Stimulated activated CD8-positive, alpha-beta memory T cell treated with anti-CD3 and anti-CD28 coated beads, Interleukin-15, amount 100 ng/mL, for 48 hours (primary cell): ENCODE results near the gene TCHHL1.
A peak's percentile ranks its signal among the peaks of the same experiment; 100 is the strongest.

ENCODE experiments used
- DNase-seq, 2 donors: peaks; one replicate each; pipeline ENCODE4 v3.0.0-alpha.2; 2020; ENCODE audit warnings: low read depth in 2 of 2

Gene TCHHL1

DNA sequence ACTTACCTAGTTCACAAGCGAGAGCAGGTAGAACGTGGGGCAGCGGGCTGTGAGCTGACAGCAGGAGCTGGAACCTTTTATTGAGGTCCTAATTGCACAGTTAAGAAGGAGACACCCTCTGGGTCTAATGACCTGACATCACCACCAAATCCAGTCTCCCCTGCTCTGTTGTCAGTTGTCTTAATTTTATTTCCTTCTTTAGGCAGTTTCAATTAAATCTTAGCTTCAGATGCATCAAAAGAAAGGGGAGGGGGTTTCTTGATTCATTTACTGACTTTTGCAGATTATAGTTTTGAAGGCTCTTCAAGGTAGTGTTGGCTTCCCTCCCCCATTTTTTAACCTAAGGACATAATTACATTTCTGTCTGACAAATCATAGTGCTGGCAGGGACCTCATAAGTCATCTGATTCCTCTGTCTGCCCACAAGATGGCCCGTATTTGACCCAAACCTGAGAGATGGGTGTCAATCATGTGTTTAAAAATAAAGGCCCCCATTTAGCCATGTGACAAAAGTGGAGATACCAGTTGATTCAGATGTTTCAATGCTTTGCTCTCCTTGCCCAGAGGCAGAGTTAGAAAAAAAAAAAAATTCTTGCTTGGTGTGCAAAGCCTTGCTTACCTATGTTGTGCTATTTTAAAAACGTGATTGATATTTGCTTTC lies at the start of gene TCHHL1:
Gene TCHHL1 (minus strand): TSS at position 51 of the 661 bp plus-strand sequence. CDS start 921 bp downstream, outside the sequence.
- DNase-seq, result no peak

DNA sequence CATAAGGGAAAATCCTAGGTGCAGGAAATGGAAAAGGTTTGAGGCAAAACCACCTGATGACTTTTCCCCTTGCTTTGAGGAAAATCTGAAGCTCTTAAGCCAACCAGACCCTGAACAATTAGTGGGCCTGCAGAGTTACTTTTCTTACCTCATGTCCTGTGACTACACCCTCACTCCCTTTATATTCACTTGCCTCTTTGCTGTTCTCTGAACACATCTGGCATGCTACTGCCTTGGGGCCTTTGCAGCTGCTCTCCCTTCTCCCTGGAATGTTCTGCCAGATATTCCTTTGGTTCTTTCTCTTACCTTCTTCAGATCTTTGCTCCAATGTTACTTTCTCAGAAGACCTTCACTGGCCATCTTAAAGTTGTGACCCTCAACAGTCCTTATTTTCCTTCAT lies 48.4 kb upstream of the TCHHL1 start:
- DNase-seq, result no peak

DNA sequence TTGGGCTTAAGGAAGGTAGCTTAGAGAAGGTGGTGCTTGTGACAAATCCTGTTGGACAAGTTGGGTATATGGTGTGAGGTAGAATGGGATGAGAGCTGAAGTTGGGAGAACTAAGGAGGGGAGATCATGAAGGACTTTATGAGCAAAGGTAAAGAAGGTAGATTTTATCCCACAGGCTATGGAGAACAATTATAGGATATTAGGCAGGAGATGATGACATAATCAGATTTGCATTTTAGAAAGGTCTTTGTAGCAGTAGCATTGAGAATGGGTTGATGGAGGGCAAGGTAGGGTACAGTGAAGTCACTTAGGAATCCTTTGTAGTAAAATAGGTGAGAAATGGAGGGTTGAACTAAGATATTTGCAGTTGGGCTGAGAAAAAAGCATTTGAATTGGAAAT lies 41.3 kb upstream of the TCHHL1 start:
- no peak for DNase-seq

- DNase-seq, result no peak
Measured at GRCh38 chr1:152127673-152128072, 38.8 kb upstream of the TCHHL1 start.

- no peak for DNase-seq
Measured at GRCh38 chr1:152125834-152126443, 37.1 kb upstream of the TCHHL1 start.

- no peak for DNase-seq
Measured at GRCh38 chr1:152118915-152119314, 30.1 kb upstream of the TCHHL1 start.

GRCh38 chr1:152115344-152115743 lies 26.5 kb upstream of the TCHHL1 start, which contains the start of gene TCHH:
TCHH (minus strand) TSS chr1:152115444; CDS start chr1:152114080, 1,364 bp downstream.
- no peak for DNase-seq

- no peak for DNase-seq
Measured at GRCh38 chr1:152112885-152113432, 24.1 kb upstream of the TCHHL1 start.

DNA sequence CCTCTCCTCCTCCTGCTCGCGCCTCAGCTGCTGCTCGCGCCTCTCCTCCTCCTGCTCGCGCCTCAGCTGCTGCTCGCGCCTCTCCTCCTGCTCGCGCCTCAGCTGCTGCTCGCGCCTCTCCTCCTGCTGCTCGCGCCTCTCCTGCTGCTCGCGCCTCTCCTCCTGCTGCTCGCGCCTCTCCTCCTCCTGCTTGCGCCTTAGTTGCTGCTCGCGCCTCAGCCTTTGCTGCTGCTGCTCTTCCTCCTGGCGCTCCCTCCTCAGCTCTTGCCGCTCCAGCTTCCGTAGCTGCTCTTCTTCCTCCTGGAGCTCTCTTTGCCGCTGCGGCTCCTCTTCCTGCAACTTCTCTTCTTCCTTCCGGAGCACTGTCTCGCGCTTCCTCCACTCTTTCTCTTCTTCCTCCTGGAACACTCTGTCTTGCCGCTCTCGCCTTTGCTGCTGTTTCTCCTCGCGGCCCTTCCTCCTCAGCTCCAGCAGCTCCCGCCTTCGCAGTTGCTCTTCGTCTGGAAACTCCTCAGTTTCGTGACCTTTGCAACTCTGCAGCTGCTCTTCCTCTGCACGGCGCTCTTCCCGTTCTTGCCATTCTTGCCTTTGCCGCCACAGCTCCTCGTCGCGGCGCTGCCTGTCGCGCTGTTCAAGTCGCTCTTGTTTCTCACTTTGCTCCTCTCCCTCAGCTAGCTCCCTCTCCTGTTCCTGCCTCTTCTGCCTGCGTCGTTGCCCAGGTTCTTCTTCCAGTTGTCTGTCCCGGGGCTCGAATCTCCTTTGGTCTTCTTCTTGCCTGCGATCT lies 23.4 kb upstream of the TCHHL1 start:
- DNase-seq, result no peak

GRCh38 chr1:152111515-152111968 lies 22.7 kb upstream of the TCHHL1 start:
- DNase-seq, result peak in 1 of 2 donors; percentile 21

- peak in 1 of 2 donors; percentile 8 for DNase-seq
Measured at GRCh38 chr1:152110860-152111514, 22.1 kb upstream of the TCHHL1 start.

DNA sequence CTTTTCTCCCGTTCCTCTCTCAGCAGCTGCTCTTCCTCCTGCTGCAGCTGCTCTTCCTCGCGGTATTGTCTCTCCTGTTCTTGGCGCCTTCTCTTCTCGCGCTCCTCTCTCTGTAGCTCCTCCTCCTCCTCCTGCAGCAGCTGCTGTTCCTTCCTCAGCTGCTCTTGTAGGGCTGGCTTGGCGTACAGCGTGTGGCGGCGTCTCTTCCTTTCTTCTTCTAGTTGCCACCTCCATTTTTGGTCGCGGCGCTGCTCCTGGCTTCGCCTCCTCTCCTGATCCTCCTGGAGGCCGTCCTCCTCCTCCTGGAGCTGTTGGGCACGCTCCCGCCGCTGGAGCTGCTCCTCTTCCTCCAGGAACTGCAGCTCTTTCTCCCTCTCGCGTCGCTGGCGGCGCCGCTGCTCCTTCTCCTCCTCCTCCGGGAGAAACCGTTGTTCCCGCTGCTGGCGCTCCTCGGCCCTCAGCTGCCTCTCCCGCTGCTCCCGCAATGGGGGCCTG lies 21.5 kb upstream of the TCHHL1 start:
- peak in 1 of 2 donors; percentile 15 for DNase-seq

DNA sequence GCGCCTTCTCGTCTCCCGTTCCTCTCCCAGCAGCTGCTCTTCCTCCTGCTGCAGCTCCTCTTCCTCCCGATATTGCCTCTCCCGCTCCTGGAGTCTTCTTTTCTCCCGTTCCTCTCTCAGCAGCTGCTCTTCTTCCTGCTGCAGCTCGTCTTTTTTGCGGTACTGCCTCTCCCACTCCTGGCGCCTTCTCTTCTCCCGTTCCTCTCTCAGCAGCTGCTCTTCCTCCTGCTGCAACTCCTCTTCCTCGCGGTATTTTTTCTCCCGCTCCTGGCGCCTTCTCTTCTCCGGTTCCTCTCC lies 21.1 kb upstream of the TCHHL1 start:
- no peak for DNase-seq

- no peak for DNase-seq
Measured at GRCh38 chr1:152109231-152109997, 20.6 kb upstream of the TCHHL1 start.

GRCh38 chr1:152108882-152109222 lies 20.0 kb upstream of the TCHHL1 start:
- no peak for DNase-seq

DNA sequence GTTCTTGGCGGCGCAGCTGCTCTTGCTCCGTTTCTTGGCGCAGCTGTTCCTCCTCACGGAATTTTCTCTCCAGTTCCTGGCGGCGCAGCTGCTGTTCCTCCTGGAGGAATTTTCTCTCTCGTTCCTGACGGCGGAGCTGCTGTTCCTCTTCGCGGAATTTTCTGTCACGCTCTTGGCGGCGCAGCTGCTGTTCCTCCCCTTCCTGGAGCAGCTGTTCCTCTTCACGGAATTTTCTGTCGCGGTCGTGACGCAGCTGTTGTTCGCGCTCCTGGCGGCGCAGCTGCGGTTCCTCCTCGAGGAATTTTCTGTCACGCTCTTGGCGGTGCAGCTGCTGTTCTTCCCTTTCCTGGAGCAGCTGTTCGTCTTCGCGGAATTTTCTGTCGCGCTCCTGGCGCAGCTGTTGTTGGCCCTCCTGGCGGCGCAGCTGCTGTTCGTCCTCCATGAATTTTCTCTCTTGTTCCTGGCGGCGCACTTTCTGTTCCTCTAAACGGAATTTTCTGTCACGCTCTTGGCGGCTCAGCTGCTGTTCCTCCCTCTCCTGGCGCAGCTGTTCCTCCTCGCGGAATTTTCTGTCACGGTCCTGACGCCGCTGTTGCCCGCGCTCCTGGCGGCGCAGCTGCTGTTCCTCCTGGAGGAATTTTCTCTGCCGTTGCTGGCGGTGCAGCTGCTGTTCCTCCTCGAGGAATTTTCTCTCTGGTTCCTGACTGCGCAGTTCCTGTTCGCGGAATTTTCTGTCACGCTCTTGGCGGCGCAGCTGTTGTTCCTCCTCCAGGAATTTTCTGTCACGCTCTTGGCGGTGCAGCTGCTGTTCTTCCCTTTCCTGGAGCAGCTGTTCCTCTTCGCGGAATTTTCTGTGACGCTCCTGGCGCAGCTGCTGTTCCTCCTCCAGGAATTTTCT lies 19.4 kb upstream of the TCHHL1 start:
- DNase-seq, result no peak

DNA sequence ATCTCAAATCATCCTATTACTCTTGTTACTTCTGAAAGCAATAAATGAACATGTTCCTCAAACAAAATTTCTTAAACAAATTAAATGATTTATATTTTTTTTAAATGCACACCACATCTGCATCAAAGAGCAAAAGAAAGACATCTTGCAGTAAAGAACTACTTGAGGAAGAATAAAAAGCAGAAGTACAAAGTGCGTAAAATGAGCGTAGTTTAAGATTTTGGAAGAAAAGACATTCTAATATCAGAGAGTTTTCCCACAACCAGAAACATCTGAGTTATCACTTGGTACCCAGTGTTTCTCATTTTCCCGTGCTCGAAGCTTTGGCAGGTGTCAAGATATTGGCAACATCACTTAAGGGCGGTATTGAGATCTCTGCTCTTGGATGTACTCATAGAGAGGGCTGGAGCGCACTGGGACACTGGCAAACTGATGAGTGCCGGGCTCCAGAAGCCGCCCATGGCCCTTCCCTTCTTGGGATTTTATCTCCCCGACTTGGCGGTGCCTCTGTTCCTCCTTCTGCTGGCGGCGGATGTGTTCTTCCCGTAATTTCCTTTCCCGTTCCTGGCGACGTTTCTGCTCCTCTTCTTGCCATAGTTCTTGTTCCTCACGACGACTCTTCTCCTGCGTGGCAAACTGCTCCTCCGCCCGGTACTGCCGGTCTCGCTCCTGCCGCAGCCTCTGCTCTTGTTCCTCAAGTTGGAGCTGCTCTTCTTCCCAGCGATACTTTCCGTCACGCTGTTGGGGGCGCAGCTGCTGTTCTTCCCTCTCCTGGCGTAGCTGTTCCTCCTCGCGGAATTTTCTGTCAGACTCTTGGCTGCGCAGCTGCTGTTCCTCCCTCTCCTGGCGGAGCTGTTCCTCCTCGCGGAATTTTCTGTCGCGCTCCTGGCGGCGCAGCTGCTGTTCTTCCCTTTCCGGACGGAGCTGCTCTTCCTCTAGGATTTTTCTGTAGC lies 18.4 kb upstream of the TCHHL1 start:
- DNase-seq, result no peak

DNA sequence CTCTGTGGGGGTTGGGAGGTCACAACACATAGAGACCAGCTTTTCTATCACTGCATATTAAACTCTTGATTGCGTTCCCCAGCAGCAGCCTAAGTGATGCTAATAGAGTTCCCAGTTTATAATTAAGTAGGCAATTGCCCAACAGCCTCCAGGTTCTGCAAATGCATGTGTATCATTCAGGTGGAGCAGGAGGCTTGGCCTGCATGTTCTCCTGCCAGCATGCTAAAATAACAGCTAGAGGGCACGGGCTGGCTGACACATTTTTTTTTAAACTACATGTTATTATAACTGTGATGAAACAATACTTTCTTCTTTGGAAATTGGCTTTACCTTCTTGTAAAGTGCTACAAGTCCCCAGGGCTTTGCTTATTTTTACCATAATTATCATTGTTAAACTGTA lies 16.0 kb upstream of the TCHHL1 start:
- DNase-seq, result no peak

DNA sequence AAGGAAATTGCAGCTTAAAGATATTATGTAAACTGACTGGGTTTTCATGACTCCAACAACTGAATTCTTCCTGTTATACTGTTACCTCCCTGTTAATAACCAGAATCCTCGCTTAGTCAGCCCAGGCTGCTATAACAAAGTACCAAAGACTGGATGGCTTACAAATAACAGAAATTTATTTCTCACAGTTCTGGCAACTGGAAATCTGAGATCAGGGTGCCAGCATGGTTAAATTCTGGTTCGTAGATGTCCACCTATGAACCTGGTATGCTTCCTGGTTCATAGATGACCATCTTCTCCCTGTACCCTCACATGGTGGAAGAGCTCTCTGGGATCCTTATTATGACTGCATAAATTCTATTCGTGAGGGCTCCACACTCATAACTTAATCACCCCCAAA lies 8.1 kb upstream of the TCHHL1 start:
- DNase-seq, result no peak
